HepG2 (cell line): ENCODE results near the gene FAM174B.

Experiments used
- GTF2F1 ChIP-seq: fragments of 150-350 bp; IDR thresholded peaks from 2 replicates; pipeline ENCODE4 v1.6.1; 2014; ENCODE audit warnings: low read length
- MAZ ChIP-seq, 2 experiments: sonication (generic) in 1 of 2; formaldehyde crosslinking in 1 of 2; IDR thresholded peaks; 2 replicates each; pipeline versions ENCODE4 v1.5.0 to v1.6.1; 2012 to 2020; ENCODE audit warnings: low read depth in 2 of 2, mild to moderate bottlenecking in 2 of 2, borderline replicate concordance in 1 of 2, improper control_type of control experiment in 1 of 2, low read length in 1 of 2, missing genetic modification reagents in 1 of 2, moderate library complexity in 1 of 2
- ZNF138 ChIP-seq: sonication (generic); formaldehyde crosslinking; IDR thresholded peaks from 2 replicates; pipeline ENCODE4 v1.5.0; 2020; ENCODE audit warnings: mild to moderate bottlenecking, low read depth, missing genetic modification reagents

DNA sequence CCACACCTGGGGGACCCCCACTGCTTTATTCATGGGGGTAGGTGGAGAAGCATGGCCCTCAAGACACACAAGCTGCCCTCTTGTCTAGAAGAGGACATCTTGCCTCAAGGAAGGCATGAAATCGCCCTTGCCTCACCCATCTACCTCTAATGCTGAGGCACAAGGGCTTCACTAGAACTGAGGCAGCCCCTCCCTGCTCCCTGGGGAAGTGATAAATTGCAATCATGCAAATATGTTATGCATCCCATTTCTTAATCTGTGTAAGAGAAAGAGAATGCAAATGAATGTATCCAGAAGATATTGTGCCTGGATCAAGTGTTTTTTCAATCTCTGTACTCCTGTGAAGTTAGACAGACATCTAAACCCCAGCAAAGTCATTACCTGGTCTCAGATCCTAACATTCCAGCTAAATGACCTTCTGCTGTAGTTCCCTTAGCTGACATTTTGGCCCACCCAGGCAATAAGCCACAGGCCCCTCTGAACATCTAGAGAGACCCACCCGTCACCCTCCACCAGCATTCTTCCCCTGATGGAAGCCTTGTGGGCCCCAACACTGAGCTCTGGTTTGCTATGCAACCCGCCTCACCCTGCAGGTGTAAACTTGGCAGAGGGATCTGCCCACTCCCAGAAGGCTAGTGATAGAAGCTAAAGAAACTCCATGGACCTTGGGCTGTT, 53.8 kb downstream of the FAM174B start:
- TF ChIP-seq MAZ (IDR thresholded peaks at IDR 0.05; ENCODE audit: borderline replicate concordance, low read depth, low read length) (no peak), MAZ (CRISPR knock-in tag; IDR thresholded peaks at IDR 0.05; ENCODE audit: low read depth) (no peak), ZNF138 (CRISPR knock-in tag) (no peak), GTF2F1 (no peak)
